Testis (tissue), 3 donors: ENCODE data around the gene CCR5. TPM values are rescaled to one million over a fixed set of nuclear protein-coding genes. Genes with fewer than 3 reads are reported as not detected.
A peak's percentile ranks its signal among the peaks of the same experiment; 100 is the strongest.

ENCODE experiments used
- DNase-seq: peaks from one replicate; pipeline ENCODE4 v3.0.0-alpha.2; 2019
- H3K27ac ChIP-seq, 2 donors: fragments of 200-600 bp; sonication (generic); one replicate each; pipeline ENCODE4 v1.5.1; 2019
- H3K27me3 ChIP-seq: fragments of 200-600 bp; sonication (generic); one replicate; pipeline ENCODE4 v1.5.1; 2019
- H3K36me3 ChIP-seq: fragments of 200-600 bp; sonication (generic); one replicate; pipeline ENCODE4 v1.5.1; 2017; ENCODE audit warnings: low read depth; ENCODE audit errors: missing control alignments
- H3K4me1 ChIP-seq: fragments of 200-600 bp; sonication (generic); one replicate; pipeline ENCODE4 v1.5.1; 2019
- H3K4me3 ChIP-seq, 2 donors: fragments of 200-600 bp; sonication (generic); one replicate each; pipeline ENCODE4 v1.5.1; 2017 to 2019
- H3K9me3 ChIP-seq: fragments of 200-600 bp; sonication (generic); one replicate; pipeline ENCODE4 v1.5.1; 2017
- POLR2A ChIP-seq: fragments of 450-650 bp; IDR thresholded peaks from one replicate; pipeline ENCODE4 v1.6.1; 2017; ENCODE audit warnings: antibody characterized with exemption, mild to moderate bottlenecking, moderate library complexity
- WGBS, 2 donors: methylation state at CpG; one replicate each; pipeline ENCODE4 v1.1.5; 2018; 5-methylcytosine and 5-hydroxymethylcytosine counted together
- intact Hi-C: fragments of 100-400 bp; cut with DNase I; formaldehyde crosslinking; loops from one replicate; pipeline ENCODE4 v1.15.1; 2023; ENCODE audit warnings: low total_unique reads
- polyA plus RNA-seq: library from polyadenylated mRNA; stranded (reverse); fragments of 350-450 nt; fragmentation: Illumina TruSeq; extraction: RNeasy Lipid Tissue Mini Kit (QIAGEN cat#74804); gene quantifications from one replicate; pipeline ENCODE4 v1.2.3, GENCODE V29; 2014; ENCODE audit warnings: low read depth, low replicate concordance; ENCODE audit not compliant: insufficient read depth
- total RNA-seq, 2 donors: library from RNA; depleted of rRNA; stranded (reverse); fragments of >200 nt; gene quantifications; one replicate each; pipeline ENCODE4 v1.2.3, GENCODE V29; 2016
- TF ChIP-seq, protein P1 (sequence below), 3 experiments: fragments of 450-650 bp in 2 of 3; fragments of 200-600 bp in 1 of 3; sonication (generic) in 1 of 3; IDR thresholded peaks; one replicate each; pipeline ENCODE4 v1.5.1; 2016 to 2019; ENCODE audit warnings: antibody characterized with exemption in 3 of 3, mild to moderate bottlenecking in 2 of 3, moderate library complexity in 1 of 3

CCR5 gene
- total and polyA plus RNA-seq, 3 donors from 2014 or later, result 0.56 to 3.3 TPM; not detected in 1

DNA sequence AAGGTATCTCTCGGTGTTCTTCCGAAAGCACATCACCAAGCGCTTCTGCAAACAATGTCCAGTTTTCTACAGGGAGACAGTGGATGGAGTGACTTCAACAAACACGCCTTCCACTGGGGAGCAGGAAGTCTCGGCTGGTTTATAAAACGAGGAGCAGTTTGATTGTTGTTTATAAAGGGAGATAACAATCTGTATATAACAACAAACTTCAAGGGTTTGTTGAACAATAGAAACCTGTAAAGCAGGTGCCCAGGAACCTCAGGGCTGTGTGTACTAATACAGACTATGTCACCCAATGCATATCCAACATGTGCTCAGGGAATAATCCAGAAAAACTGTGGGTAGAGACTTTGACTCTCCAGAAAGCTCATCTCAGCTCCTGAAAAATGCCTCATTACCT, 12.3 kb upstream of the CCR5 start:
- H3K27me3 ChIP-seq, result no peaks in the 10 kb centered on the region
- no peaks in the 10 kb centered on the region for H3K36me3 ChIP-seq
- H3K9me3 ChIP-seq, result no peaks in the 10 kb centered on the region
- no peak overlapping the region for H3K27ac ChIP-seq
- H3K4me3 ChIP-seq, result no peak overlapping the region
- DNase-seq, result no peak
- TF ChIP-seq POLR2A, result no peak
- TF ChIP-seq, protein P1, sequence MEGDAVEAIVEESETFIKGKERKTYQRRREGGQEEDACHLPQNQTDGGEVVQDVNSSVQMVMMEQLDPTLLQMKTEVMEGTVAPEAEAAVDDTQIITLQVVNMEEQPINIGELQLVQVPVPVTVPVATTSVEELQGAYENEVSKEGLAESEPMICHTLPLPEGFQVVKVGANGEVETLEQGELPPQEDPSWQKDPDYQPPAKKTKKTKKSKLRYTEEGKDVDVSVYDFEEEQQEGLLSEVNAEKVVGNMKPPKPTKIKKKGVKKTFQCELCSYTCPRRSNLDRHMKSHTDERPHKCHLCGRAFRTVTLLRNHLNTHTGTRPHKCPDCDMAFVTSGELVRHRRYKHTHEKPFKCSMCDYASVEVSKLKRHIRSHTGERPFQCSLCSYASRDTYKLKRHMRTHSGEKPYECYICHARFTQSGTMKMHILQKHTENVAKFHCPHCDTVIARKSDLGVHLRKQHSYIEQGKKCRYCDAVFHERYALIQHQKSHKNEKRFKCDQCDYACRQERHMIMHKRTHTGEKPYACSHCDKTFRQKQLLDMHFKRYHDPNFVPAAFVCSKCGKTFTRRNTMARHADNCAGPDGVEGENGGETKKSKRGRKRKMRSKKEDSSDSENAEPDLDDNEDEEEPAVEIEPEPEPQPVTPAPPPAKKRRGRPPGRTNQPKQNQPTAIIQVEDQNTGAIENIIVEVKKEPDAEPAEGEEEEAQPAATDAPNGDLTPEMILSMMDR (IDR thresholded peaks at IDR 0.05), result no peak
- no peaks in the 10 kb centered on the region for H3K4me1 ChIP-seq
- 83 to 84% methylated on average over 6 of the region's 6 CpGs for whole genome bisulfite sequencing, 2 donors
- intact Hi-C loops, result no loop called here

DNA sequence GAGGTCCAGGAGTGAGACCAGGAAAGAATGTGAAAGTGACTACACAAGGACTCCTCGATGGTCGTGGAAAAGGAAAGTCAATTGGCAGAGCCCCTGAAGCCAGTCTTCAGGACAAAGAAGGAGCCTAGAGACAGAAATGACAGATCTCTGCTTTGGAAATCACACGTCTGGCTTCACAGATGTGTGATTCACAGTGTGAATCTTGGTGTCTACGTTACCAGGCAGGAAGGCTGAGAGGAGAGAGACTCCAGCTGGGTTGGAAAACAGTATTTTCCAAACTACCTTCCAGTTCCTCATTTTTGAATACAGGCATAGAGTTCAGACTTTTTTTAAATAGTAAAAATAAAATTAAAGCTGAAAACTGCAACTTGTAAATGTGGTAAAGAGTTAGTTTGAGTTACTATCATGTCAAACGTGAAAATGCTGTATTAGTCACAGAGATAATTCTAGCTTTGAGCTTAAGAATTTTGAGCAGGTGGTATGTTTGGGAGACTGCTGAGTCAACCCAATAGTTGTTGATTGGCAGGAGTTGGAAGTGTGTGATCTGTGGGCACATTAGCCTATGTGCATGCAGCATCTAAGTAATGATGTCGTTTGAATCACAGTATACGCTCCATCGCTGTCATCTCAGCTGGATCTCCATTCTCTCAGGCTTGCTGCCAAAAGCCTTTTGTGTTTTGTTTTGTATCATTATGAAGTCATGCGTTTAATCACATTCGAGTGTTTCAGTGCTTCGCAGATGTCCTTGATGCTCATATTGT, 10.8 kb upstream of the CCR5 start:
- DNase-seq, result peak; percentile 35
- intact Hi-C loops, result no loop called here
- no peak for TF ChIP-seq POLR2A
- TF ChIP-seq, protein P1 (IDR thresholded peaks at IDR 0.05), result no peak
- Histone ChIP-seq H3K9me3 (no peaks in the 10 kb centered on the region), H3K36me3 (no peaks in the 10 kb centered on the region), H3K27me3 (no peaks in the 10 kb centered on the region), H3K4me3 (no peak overlapping the region), H3K27ac (no peak overlapping the region), H3K4me1 (no peaks in the 10 kb centered on the region)
- 51 to 61% methylated on average over 11 of the region's 11 CpGs for WGBS, 2 donors

- Histone ChIP-seq H3K4me3 (no peak overlapping the region), H3K9me3 (no peaks in the 10 kb centered on the region), H3K27me3 (no peaks in the 10 kb centered on the region), H3K4me1 (no peaks in the 10 kb centered on the region), H3K27ac (no peak overlapping the region), H3K36me3 (no peaks in the 10 kb centered on the region)
- no peak for DNase-seq
- 75 to 82% methylated on average over 6 of the region's 6 CpGs for WGBS, 2 donors
- intact Hi-C loops, result no loop called here
- TF ChIP-seq, protein P1 (IDR thresholded peaks at IDR 0.05), result no peak
- TF ChIP-seq POLR2A, result no peak
Measured at GRCh38 chr3:46360907-46361306, 9.8 kb upstream of the CCR5 start.

DNA sequence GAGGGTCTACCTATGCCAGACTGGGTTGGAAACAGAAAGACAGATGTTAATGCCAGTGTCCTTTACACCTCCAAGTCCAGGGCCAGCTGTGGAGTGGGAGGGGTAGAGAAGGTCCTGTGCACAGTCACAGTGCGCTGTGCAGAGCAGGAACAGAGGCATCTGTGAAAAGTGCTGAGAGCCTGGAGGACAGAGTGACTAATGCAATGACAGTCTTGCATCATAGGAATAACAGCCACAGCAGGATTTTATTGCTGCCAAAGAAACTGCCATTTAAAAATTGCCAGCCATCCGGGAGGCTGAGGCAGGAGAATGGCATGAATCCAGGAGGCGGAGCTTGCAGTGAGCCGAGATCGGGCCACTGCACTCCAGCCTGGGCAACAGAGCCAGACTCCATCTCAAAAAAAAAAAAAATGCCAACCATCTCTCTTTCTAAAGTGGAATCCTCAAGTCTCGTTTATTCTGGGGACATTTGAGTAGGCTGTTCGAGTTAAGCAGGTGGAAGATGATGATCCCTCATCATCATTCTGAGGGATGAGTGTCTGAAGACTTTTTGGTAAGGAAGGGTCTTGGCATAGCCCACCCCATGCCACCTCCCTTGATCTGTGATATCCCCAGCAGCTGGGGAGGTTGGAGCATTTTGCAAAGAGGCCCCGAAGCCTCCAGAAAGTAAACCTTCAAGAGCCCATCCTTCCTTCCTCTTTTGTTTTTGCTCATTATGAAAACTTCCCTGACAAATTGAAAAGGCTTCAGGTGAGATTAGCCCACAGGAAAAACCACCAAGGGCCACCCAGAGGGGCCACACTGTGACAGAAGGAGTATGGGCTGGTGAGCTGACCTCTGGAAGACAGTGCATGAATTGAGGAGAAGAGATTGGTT, 9.1 kb upstream of the CCR5 start:
- no peak for DNase-seq
- Histone ChIP-seq H3K9me3 (no peaks in the 10 kb centered on the region), H3K36me3 (no peaks in the 10 kb centered on the region), H3K27me3 (no peaks in the 10 kb centered on the region), H3K4me3 (no peak overlapping the region), H3K27ac (no peak overlapping the region), H3K4me1 (no peaks in the 10 kb centered on the region)
- intact Hi-C loops, result no loop called here
- 71 to 86% methylated on average over 8 of the region's 8 CpGs for WGBS, 2 donors
- TF ChIP-seq POLR2A, result no peak
- TF ChIP-seq, protein P1 (IDR thresholded peaks at IDR 0.05), result no peak
